Tibial artery (tissue), 4 donors: ENCODE data around the gene TGFA.

ENCODE experiments used
- DNase-seq, 2 donors: peaks; one replicate each; pipeline ENCODE4 v3.0.0-alpha.2; 2019
- H3K27ac ChIP-seq, 2 donors: fragments of 200-600 bp; sonication (generic) in 1 of 2; 1 replicate in 1 of 2; 2 replicates in 1 of 2; pipeline ENCODE4 v1.5.1; 2018 to 2019; ENCODE audit warnings: mild to moderate bottlenecking in 1 of 2
- H3K27me3 ChIP-seq, 2 donors: fragments of 200-600 bp; sonication (generic) in 1 of 2; one replicate each; pipeline versions ENCODE4 v1.5.1 to v1.6.0; 2016 to 2019
- H3K36me3 ChIP-seq, 3 donors: fragments of 200-600 bp; sonication (generic) in 2 of 3; one replicate each; pipeline ENCODE4 v1.5.1; 2016 to 2019; ENCODE audit warnings: mild to moderate bottlenecking in 2 of 3
- H3K4me1 ChIP-seq, 4 donors: fragments of 200-600 bp; sonication (generic) in 2 of 4; 1 replicate in 3 of 4; 2 replicates in 1 of 4; pipeline ENCODE4 v1.5.1; 2016 to 2019
- H3K4me3 ChIP-seq, 2 donors: fragments of 200-600 bp; sonication (generic) in 1 of 2; 1 replicate in 1 of 2; 2 replicates in 1 of 2; pipeline ENCODE4 v1.5.1; 2018 to 2019; ENCODE audit warnings: mild to moderate bottlenecking in 2 of 2
- H3K9me3 ChIP-seq, 3 donors: fragments of 200-600 bp; sonication (generic) in 1 of 3; one replicate each; pipeline ENCODE4 v1.5.1; 2016 to 2019
- intact Hi-C: fragments of 100-400 bp; cut with DNase I; formaldehyde crosslinking; loops from one replicate; pipeline ENCODE4 v1.15.0; 2023; ENCODE audit warnings: low total_unique reads
- TF ChIP-seq, protein P1 (sequence below), 2 experiments: fragments of 200-600 bp in 1 of 2; fragments of 450-650 bp in 1 of 2; IDR thresholded peaks; one replicate each; pipeline ENCODE4 v1.5.1; 2017 to 2019; ENCODE audit warnings: antibody characterized with exemption in 2 of 2, mild to moderate bottlenecking in 1 of 2, moderate library complexity in 1 of 2

The TGFA gene

DNA sequence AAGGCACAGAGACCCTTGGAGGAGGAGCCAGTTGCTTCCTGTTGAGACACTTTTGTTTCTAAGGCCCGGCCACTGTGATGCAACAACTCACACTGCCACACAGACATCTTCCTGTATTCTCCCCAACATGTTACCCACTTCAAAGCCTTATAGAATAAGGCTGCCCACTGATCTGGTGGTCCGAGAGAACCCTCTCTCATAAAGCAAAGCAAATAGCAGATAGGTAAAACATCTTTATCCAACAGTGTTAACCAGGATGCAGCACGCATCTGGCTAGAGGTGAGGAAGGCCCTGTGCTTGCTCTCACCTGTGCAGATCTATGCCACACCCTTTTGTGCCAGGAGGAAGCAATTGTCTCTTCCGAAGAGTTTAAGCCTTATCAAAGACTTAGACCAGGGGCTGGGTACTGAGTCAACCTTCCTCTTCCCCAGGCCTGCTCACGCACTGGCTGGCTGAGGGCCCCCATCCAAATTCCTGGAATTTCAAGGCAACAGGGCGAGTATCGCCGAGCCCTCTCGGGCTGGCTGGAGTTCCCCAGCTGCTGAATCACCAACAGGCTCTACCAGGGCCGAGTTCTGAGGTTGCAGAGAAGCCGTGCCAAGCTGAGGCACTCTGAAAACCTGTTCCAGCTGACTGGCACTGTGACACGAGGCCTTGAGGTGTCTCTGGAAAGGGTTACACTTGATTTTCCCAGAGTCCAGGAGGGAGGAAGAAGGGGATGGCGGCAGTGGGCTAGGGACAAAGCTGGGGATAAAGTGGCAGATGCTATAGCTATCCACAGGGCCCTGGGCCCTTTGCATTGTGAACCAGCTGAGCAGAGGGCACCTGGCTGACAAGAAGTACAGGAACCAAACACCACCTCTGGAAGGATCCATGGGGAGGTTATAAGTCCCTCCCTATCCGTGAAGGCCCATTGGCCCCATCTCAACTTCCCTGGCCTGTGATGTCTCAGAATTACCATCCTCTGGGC, 29.3 kb downstream of the TGFA start:
- DNase-seq = no peak
- peaks cover 0 to 13% (median 8%) of the 10 kb centered on the region in 4 donors for H3K4me1 ChIP-seq
- H3K36me3 ChIP-seq = no peaks in the 10 kb centered on the region
- no peak overlapping the region for H3K4me3 ChIP-seq
- H3K9me3 ChIP-seq = no peaks in the 10 kb centered on the region
- no peaks in the 10 kb centered on the region for H3K27me3 ChIP-seq
- TF ChIP-seq, protein P1, sequence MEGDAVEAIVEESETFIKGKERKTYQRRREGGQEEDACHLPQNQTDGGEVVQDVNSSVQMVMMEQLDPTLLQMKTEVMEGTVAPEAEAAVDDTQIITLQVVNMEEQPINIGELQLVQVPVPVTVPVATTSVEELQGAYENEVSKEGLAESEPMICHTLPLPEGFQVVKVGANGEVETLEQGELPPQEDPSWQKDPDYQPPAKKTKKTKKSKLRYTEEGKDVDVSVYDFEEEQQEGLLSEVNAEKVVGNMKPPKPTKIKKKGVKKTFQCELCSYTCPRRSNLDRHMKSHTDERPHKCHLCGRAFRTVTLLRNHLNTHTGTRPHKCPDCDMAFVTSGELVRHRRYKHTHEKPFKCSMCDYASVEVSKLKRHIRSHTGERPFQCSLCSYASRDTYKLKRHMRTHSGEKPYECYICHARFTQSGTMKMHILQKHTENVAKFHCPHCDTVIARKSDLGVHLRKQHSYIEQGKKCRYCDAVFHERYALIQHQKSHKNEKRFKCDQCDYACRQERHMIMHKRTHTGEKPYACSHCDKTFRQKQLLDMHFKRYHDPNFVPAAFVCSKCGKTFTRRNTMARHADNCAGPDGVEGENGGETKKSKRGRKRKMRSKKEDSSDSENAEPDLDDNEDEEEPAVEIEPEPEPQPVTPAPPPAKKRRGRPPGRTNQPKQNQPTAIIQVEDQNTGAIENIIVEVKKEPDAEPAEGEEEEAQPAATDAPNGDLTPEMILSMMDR (IDR thresholded peaks at IDR 0.05) = no peak
- intact Hi-C loops = no loop called here
- H3K27ac ChIP-seq = no peak overlapping the region

DNA sequence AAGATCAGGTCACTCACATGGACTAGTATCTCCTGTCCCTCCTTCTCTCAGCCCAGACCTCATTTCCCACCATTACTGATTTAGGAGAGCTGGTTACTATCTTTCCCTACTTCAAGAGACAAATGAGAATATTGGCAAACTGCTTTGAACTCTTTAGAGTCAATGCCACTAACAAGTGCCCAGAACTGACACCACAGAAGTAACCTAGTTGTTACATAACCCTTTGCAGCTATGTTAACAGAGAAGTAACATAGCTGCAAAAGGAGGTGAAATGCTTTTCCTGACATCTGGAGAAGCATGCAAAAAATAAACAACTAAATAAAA, 30.0 kb downstream of the TGFA start:
- DNase-seq = no peak
- no peaks in the 10 kb centered on the region for H3K9me3 ChIP-seq
- no peaks in the 10 kb centered on the region for H3K27me3 ChIP-seq
- intact Hi-C loops = no loop called here
- H3K36me3 ChIP-seq = no peaks in the 10 kb centered on the region
- TF ChIP-seq, protein P1 (IDR thresholded peaks at IDR 0.05) = no peak
- no peak overlapping the region for H3K4me3 ChIP-seq
- H3K4me1 ChIP-seq = peaks cover 0 to 13% (median 8%) of the 10 kb centered on the region in 4 donors
- H3K27ac ChIP-seq = no peak overlapping the region

DNA sequence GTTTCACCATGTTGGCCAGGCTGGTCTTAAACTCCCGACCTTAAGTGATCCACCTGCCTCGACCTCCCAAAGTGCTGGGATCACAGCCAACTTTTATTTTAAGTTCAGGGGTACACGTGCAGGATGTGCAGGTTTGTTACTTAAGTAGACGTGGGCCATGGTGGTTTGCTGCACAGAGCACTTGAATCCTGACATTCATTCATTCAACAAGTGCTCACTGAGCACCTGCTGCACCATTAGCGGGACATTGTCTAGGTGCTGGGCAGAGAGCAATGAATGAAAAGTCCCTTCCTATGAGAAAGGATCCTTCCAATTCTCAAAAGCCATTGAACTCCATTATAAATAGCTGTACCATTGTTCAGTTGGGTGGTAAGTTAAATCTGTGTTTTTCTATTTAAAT, 31.0 kb downstream of the TGFA start:
- H3K4me1 ChIP-seq = peaks cover 0 to 13% (median 8%) of the 10 kb centered on the region in 4 donors
- no peaks in the 10 kb centered on the region for H3K27me3 ChIP-seq
- TF ChIP-seq, protein P1 (IDR thresholded peaks at IDR 0.05) = no peak
- DNase-seq = no peak
- H3K27ac ChIP-seq = no peak overlapping the region
- no peak overlapping the region for H3K4me3 ChIP-seq
- no peaks in the 10 kb centered on the region for H3K36me3 ChIP-seq
- no peaks in the 10 kb centered on the region for H3K9me3 ChIP-seq
- intact Hi-C loops = no loop called here

DNA sequence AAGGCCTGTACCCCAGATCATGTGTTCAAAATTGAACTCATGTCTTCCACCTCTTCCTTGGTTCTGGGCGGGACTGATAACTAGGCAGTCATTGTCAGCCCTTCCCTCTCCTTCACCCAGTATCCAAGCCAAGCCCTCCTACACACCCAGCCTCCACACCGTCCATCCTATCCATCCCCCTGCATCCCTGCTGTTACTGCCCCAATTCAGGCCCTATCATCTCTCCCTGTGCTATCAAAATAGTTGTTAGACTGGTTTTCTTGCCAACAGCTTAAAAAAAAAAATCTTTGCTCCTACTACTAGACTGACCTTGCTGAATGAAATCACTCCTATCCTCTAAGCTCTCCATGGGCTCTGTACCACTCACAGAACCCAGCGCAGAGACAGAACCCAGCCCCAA, 32.8 kb downstream of the TGFA start:
- Histone ChIP-seq H3K9me3 (no peaks in the 10 kb centered on the region), H3K27me3 (peaks cover 0 to 2% of the 10 kb centered on the region in 2 donors), H3K27ac (no peak overlapping the region), H3K4me1 (peaks cover 0 to 17% (median 8%) of the 10 kb centered on the region in 4 donors), H3K4me3 (no peak overlapping the region), H3K36me3 (no peaks in the 10 kb centered on the region)
- intact Hi-C loops = no loop called here
- no peak for DNase-seq
- TF ChIP-seq, protein P1 (IDR thresholded peaks at IDR 0.05) = no peak

DNA sequence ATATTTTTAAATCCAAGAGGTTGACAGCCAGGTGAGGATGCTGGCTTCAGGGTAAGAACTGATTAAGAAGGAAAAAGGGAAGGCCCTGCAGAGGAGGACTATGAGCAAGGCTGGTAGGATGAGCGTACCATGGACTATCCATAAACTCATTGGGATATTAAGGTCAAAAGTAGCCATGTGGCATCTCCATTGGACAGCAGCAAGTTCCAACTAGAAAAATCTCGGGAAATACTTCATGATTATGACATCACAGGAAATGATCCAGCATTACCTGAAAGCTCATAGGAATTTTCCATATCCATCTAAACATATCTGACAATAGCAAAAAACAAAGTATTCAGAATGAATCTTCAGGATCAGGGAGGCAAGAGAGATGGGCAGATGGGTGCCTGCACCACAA, 34.2 kb downstream of the TGFA start:
- DNase-seq = no peak
- intact Hi-C loops = no loop called here
- peaks cover 0 to 9% (median 2%) of the 10 kb centered on the region in 4 donors for H3K4me1 ChIP-seq
- peaks cover 0 to 2% of the 10 kb centered on the region in 2 donors for H3K27me3 ChIP-seq
- no peak overlapping the region for H3K27ac ChIP-seq
- H3K36me3 ChIP-seq = no peaks in the 10 kb centered on the region
- H3K9me3 ChIP-seq = no peaks in the 10 kb centered on the region
- TF ChIP-seq, protein P1 (IDR thresholded peaks at IDR 0.05) = no peak
- H3K4me3 ChIP-seq = no peak overlapping the region
